Small intestine (tissue), 7 donors: ENCODE results near the gene MEIKIN. TPM values are rescaled to one million over a fixed set of nuclear protein-coding genes. Genes with fewer than 3 reads are reported as not detected.

Experiments used
- DNase-seq, 2 donors: peaks; one replicate each; pipeline versions ENCODE4 v3.0.0 to v3.0.0-alpha.2; 2013
- FAIRE-seq: peaks from 2 replicates; lab custom pipeline; 2012; peaks lifted over from hg19 to GRCh38; lab: Jason Lieb, UNC
- H3K27ac ChIP-seq, 3 donors: one replicate each; pipeline ENCODE4 v1.5.1; 2013; ENCODE audit warnings: low read length in 2 of 3, mild to moderate bottlenecking in 2 of 3, control low read depth in 1 of 3, inconsistent platforms in 1 of 3, low read depth in 1 of 3, moderate library complexity in 1 of 3
- H3K27me3 ChIP-seq, 3 donors: one replicate each; pipeline ENCODE4 v1.6.1; 2013; ENCODE audit warnings: low read length in 3 of 3, inconsistent platforms in 1 of 3; ENCODE audit not compliant: control insufficient read depth in 3 of 3, insufficient read depth in 3 of 3
- H3K36me3 ChIP-seq, 3 donors: one replicate each; pipeline ENCODE4 v1.6.1; 2013; ENCODE audit warnings: low read length in 3 of 3, inconsistent platforms in 1 of 3, low read depth in 1 of 3, mild to moderate bottlenecking in 1 of 3, moderate library complexity in 1 of 3; ENCODE audit not compliant: control insufficient read depth in 3 of 3, insufficient read depth in 2 of 3
- H3K4me1 ChIP-seq, 3 donors: one replicate each; pipeline ENCODE4 v1.6.1; 2013; ENCODE audit warnings: low read length in 2 of 3, inconsistent platforms in 1 of 3, low read depth in 1 of 3, mild to moderate bottlenecking in 1 of 3, moderate library complexity in 1 of 3; ENCODE audit not compliant: control insufficient read depth in 3 of 3, insufficient read depth in 2 of 3
- H3K4me3 ChIP-seq, 3 donors: one replicate each; pipeline ENCODE4 v1.5.1; 2013; ENCODE audit warnings: low read length in 3 of 3, control low read depth in 1 of 3, inconsistent platforms in 1 of 3, low read depth in 1 of 3, mild to moderate bottlenecking in 1 of 3, moderate library complexity in 1 of 3
- H3K9me3 ChIP-seq, 2 donors: one replicate each; pipeline ENCODE4 v1.6.1; 2013; ENCODE audit warnings: low read depth in 1 of 2, low read length in 1 of 2; ENCODE audit not compliant: control insufficient read depth in 2 of 2, insufficient read depth in 1 of 2
- WGBS, 3 donors: extraction: QIAGEN DNeasy Blood & Tissue Kit; methylation state at CpG; one replicate each; pipeline ENCODE4 v1.1.7; 2013; 5-methylcytosine and 5-hydroxymethylcytosine counted together
- polyA plus RNA-seq, 4 donors: library from polyadenylated mRNA; stranded (reverse) in 3 of 4; unstranded in 1 of 4; fragments of 200-250 nt in 3 of 4; fragments of 120-200 nt in 1 of 4; gene quantifications; one replicate each; pipeline versions ENCODE4 v1.2.1 to v1.2.3, GENCODE V29; 2013
- donor health status: healthy with polysubstance abuse.
- donor health status: control.
- donor health status: control.
- donor health status: Bipolar disorder and iron deficiency.
- donor health status: healthy.

MEIKIN gene
- polyA plus RNA-seq, 4 donors, result 3.8 TPM; not detected in 3

DNA sequence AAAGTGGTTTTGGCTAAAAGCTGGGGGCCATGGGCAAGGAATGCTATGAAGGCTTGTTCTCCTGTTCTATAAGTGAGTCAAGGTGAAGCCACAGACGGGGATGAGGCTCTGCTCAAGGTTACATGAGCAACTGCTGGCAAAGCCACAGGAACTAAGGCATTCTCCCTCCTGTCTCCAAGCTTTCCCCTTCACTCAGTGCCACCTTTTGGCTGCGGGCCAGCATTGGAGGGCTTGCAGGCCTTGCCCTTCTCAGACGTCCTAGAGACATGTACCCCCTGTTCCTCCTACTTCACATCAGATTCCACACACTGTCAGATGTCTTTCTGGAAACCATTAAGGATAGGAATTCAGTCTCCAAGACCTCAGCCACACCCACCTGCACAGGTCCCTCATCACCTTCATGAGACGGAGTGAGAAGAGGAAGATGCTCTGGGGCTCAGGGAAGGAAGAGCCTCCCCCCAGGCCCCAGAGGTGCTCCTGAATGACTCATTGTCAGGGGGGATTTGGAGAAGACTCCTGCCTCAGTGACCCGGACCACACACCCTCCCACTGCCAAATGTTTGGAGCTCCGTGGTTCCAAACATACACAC, 20.5 kb upstream of the MEIKIN start:
- Histone ChIP-seq H3K36me3 (no peaks in the 10 kb centered on the region), H3K4me1 (no peaks in the 10 kb centered on the region), H3K27ac (no peak overlapping the region), H3K4me3 (no peak overlapping the region), H3K27me3 (no peaks in the 10 kb centered on the region), H3K9me3 (no peaks in the 10 kb centered on the region)
- FAIRE-seq (no peak), DNase-seq (no peak)
- WGBS, 3 donors, result 76 to 87% (median 83%) methylated on average over 6 of the region's 6 CpGs

DNA sequence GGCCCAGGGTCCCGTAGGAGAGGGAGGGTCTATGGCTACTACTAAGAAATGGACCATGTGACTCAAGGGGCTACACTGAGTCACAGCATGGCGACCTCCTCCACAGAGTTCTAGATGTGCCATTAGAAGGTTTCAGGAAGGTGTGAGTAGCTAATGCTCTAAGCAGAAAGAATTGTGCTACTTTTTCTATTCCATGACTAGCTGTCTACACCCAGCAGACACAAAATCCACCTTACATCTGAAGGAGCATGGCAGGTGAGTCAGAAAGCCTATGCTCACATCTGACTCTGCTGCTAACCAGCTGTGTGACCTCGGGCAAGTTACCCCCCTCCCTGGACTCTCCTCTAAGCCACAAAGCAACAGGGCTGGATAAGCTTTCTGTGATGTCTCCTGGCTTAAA, 14.4 kb upstream of the MEIKIN start:
- Histone ChIP-seq H3K9me3 (no peaks in the 10 kb centered on the region), H3K36me3 (no peaks in the 10 kb centered on the region), H3K4me3 (no peak overlapping the region), H3K27ac (no peak overlapping the region), H3K27me3 (no peaks in the 10 kb centered on the region), H3K4me1 (no peaks in the 10 kb centered on the region)
- DNase-seq (no peak), FAIRE-seq (no peak)
- 81 to 89% (median 84%) methylated on average over 3 of the region's 3 CpGs for WGBS, 3 donors

DNA sequence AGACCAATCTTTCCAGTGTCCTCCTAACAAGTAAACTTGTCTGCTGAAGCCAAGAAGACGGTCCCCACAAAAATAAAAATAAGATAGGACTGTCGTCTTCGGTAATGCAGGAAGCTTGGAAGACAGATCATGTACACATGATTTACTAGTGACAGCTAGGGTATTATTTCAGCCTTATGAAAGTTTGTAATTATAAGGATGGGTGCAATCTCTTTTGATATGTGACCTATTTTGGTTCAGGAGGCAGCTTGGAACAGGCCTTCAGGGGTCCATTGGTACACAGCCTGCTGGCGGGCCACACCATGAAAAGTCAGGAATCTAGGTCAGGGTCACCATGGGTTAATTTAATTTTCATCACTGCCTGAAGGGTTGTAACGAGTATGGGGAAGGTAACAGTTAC, 13.7 kb upstream of the MEIKIN start:
- DNase-seq, result no peak
- Histone ChIP-seq H3K9me3 (no peaks in the 10 kb centered on the region), H3K27ac (no peak overlapping the region), H3K4me1 (no peaks in the 10 kb centered on the region), H3K27me3 (no peaks in the 10 kb centered on the region), H3K4me3 (no peak overlapping the region), H3K36me3 (no peaks in the 10 kb centered on the region)
- no peak for FAIRE-seq
- WGBS, 3 donors, result 91 to 95% (median 93%) methylated on average over 5 of the region's 5 CpGs

DNA sequence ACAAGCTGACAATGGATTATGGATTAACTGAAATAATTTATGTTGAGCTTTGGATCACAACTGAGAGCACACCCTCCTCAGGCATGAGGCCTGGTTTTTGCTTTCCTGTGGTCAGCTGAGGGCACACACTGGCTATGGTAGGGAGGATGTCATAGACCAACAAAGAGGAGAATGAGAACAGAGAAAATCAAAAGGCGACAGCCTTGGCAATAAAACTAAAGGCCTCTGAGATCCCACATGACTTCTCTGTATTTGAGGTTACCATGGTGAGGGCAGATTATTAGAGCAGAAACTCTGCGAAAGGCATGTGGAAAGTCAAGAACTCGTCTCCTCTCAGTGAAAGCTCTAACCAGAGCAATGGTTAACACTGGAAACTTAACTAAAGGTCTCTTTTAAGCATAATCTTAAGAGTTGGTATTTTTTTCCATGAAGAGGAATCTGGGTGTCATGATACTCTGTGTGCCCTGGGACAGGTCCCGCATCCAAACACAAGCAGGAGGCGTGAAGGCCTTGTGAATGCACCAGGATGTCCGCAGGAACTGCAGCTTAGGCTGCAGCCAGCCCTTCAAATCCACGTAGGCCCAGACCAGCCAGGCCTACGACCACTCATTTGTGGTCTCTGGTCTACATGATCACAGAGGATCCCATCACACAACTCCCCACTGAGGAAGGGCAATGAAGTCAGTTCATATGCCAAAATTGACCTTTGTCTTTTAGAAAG, 12.4 kb upstream of the MEIKIN start:
- no peaks in the 10 kb centered on the region for H3K36me3 ChIP-seq
- no peaks in the 10 kb centered on the region for H3K9me3 ChIP-seq
- H3K27me3 ChIP-seq, result no peaks in the 10 kb centered on the region
- WGBS, 3 donors, result 79 to 93% (median 86%) methylated on average over 8 of the region's 8 CpGs
- H3K4me1 ChIP-seq, result no peaks in the 10 kb centered on the region
- FAIRE-seq (no peak), DNase-seq (peak in 1 of 2 donors; percentile 9)
- H3K27ac ChIP-seq, result no peak overlapping the region
- H3K4me3 ChIP-seq, result no peak overlapping the region

DNA sequence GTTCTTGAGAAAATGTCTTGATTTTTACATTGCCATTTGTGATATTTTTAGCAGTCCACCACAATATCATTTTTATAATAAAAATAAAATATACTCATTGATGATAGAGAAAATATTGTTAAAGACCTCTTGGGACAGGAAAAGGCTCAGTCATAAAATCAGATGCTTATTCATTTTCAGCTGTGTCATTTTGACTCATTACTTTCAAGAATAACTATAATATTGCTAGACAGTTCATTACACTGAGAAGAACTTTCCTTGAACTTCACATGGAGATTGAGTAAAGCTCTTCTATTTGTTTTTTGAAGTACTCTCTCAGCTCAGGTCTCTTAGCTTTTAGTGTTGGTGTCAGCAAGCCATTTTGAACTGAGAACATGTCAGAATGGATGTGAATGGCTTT, 8.5 kb upstream of the MEIKIN start:
- DNase-seq (no peak), FAIRE-seq (peak; percentile 30)
- Histone ChIP-seq H3K27me3 (no peaks in the 10 kb centered on the region), H3K27ac (no peak overlapping the region), H3K9me3 (no peaks in the 10 kb centered on the region), H3K4me1 (no peaks in the 10 kb centered on the region), H3K36me3 (no peaks in the 10 kb centered on the region), H3K4me3 (no peak overlapping the region)

DNA sequence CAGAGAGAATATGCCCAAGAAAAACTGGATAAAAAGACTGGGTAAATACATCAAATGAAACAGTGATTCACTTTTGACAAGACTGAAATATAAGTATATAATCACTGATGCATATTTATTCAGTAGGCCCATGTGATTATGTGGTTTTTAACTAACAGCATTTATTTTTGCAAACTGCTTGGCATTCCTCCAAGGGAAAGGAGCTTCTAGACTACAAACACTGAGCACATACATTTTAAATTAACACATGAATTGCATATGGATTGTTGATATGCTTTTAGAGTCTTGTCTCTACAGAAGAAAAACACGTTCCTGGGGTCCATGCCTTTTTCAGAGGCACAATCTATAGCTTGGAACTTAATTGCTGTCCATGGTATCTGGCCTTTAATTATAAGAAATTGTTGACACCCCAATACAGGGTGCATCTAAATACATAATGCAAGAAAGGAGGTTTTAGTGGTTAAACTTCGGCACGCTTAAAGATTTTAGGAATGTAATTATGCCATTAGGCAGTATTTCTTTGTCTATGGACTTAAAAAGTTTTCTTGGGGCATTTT, 6.9 kb upstream of the MEIKIN start:
- H3K4me1 ChIP-seq, result no peaks in the 10 kb centered on the region
- FAIRE-seq (no peak), DNase-seq (no peak)
- H3K27me3 ChIP-seq, result no peaks in the 10 kb centered on the region
- WGBS, 3 donors, result 48 to 92% (median 71%) methylated on average over 3 of the region's 3 CpGs
- H3K4me3 ChIP-seq, result no peak overlapping the region
- H3K9me3 ChIP-seq, result no peaks in the 10 kb centered on the region
- no peaks in the 10 kb centered on the region for H3K36me3 ChIP-seq
- no peak overlapping the region for H3K27ac ChIP-seq

DNA sequence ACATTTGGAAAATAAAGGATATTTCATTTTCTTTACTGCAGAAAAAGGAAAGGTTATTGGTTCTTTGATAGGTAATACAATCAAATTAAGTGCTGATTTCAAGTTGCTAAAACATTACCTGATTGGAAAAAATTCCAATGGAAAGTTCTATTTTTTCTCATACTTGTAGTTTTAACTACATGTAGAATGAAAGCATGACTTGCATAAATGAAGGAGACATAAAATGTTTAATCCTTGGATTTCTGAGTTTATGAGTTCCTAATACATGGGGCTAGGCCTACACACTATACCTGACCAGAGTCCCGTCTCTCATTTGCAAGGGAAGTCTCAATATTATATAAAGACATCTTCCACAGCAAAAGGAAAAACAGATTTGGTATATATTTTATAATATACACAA, 5.2 kb upstream of the MEIKIN start:
- Histone ChIP-seq H3K27ac (no peak overlapping the region), H3K9me3 (no peaks in the 10 kb centered on the region), H3K36me3 (no peaks in the 10 kb centered on the region), H3K27me3 (no peaks in the 10 kb centered on the region), H3K4me3 (no peak overlapping the region), H3K4me1 (no peaks in the 10 kb centered on the region)
- FAIRE-seq (no peak), DNase-seq (no peak)
- 92 to 100% (median 94%) methylated on average over 1 of the region's 1 CpG for WGBS, 3 donors

DNA sequence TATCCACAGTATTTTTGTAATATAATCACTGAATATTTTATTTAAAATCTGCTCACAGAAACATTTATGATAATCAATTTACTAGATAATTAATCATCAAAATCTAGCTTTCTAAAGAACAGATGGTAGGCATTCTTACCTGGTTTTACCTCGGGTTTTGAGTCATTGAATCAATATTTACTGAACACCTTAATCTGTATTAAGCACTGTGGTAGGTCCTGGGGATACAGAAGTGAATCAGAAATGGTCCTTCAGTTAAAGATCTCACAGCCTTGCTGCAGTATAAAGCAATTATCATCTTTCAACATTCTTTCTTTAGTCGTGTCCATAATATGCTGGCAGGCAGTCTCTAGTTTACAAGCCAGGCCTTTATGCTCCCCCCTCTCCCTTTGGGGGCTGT, 2.0 kb upstream of the MEIKIN start:
- no peak for FAIRE-seq
- Histone ChIP-seq H3K27me3 (no peaks in the 10 kb centered on the region), H3K9me3 (no peaks in the 10 kb centered on the region), H3K27ac (no peak overlapping the region), H3K4me3 (no peak overlapping the region), H3K4me1 (no peaks in the 10 kb centered on the region), H3K36me3 (no peaks in the 10 kb centered on the region)
- DNase-seq, result peak in 1 of 2 donors; percentile 5
- 15 to 44% (median 39%) methylated on average over 2 of the region's 2 CpGs for WGBS, 3 donors
